HEK293 (cell line): ENCODE results near the gene UBE3C.

ENCODE experiments used
- CTCF ChIA-PET: fragments of 350-600 bp; formaldehyde crosslinking; extraction: SDS; loops from one replicate; lab custom pipeline; 2021; ENCODE audit warnings: antibody characterized with exemption; lab: Yijun Ruan, JAX
- POLR2A ChIA-PET: fragments of 300-600 bp; formaldehyde crosslinking; extraction: SDS; loops from one replicate; lab custom pipeline; 2020; ENCODE audit warnings: antibody characterized with exemption, inconsistent platforms; lab: Yijun Ruan, JAX
- H3K27ac ChIP-seq: fragments of 200-500 bp; sonication (Bioruptor generic); 2 replicates; pipeline ENCODE4 v1.5.1; 2014; ENCODE audit warnings: low read depth, low read length, control low read depth, inconsistent platforms; ENCODE audit errors: extremely low read depth
- H3K36me3 ChIP-seq, 2 experiments: fragments of 200-500 bp in 1 of 2; sonication (Bioruptor generic) in 1 of 2; 1 replicate in 1 of 2; 2 replicates in 1 of 2; pipeline ENCODE4 v1.5.1; 2014 to 2017; ENCODE audit warnings: inconsistent platforms in 2 of 2, low read length in 2 of 2; ENCODE audit not compliant: control insufficient read depth in 2 of 2, insufficient read depth in 1 of 2
- H3K4me1 ChIP-seq: fragments of 200-500 bp; sonication (Bioruptor generic); 2 replicates; pipeline ENCODE4 v1.5.1; 2014; ENCODE audit warnings: mild to moderate bottlenecking, low read length, inconsistent platforms; ENCODE audit not compliant: control insufficient read depth, insufficient read depth
- H3K4me3 ChIP-seq: 2 replicates; pipeline ENCODE4 v1.5.1; 2011; ENCODE audit warnings: low read depth, mild to moderate bottlenecking, control low read depth, low read length, moderate library complexity
- H3K9me3 ChIP-seq: fragments of 200-500 bp; sonication (Bioruptor generic); 2 replicates; pipeline ENCODE4 v1.5.1; 2014; ENCODE audit warnings: low read depth, low read length, inconsistent platforms; ENCODE audit not compliant: control insufficient read depth, insufficient read depth
- REPIN1 ChIP-seq: fragments of 450-650 bp; formaldehyde crosslinking; IDR thresholded peaks from 2 replicates; pipeline ENCODE4 v1.5.1; 2017; ENCODE audit warnings: missing biosample characterization, missing genetic modification characterization, low read depth
- SETDB1 ChIP-seq: IDR thresholded peaks from one replicate; pipeline ENCODE4 v1.6.1; 2017; ENCODE audit warnings: mild to moderate bottlenecking, low read length, moderate library complexity, mixed read lengths; ENCODE audit not compliant: insufficient read length
- SP7 ChIP-seq: fragments of 450-650 bp; formaldehyde crosslinking; IDR thresholded peaks from 2 replicates; pipeline ENCODE4 v1.5.1; 2016; ENCODE audit warnings: missing biosample characterization, missing genetic modification characterization
- YY2 ChIP-seq: fragments of 450-650 bp; formaldehyde crosslinking; IDR thresholded peaks from 2 replicates; pipeline ENCODE4 v1.5.1; 2016; ENCODE audit warnings: missing biosample characterization, missing genetic modification characterization
- ZNF112 ChIP-seq: fragments of 450-650 bp; formaldehyde crosslinking; IDR thresholded peaks from 2 replicates; pipeline ENCODE4 v1.5.0; 2017; ENCODE audit warnings: missing biosample characterization, missing genetic modification characterization
- ZNF239 ChIP-seq: fragments of 450-650 bp; formaldehyde crosslinking; IDR thresholded peaks from 2 replicates; pipeline ENCODE4 v1.5.1; 2016; ENCODE audit warnings: missing biosample characterization, missing genetic modification characterization
- ZNF366 ChIP-seq: fragments of 450-650 bp; formaldehyde crosslinking; conservative IDR thresholded peaks from 2 replicates; pipeline ENCODE4 v1.5.1; 2016; ENCODE audit warnings: missing biosample characterization, missing genetic modification characterization
- ZNF530 ChIP-seq: fragments of 450-650 bp; formaldehyde crosslinking; IDR thresholded peaks from 2 replicates; pipeline ENCODE4 v1.5.1; 2016; ENCODE audit warnings: low read depth, missing biosample characterization, missing genetic modification characterization
- ZNF621 ChIP-seq: fragments of 450-650 bp; formaldehyde crosslinking; IDR thresholded peaks from 2 replicates; pipeline ENCODE4 v1.5.1; 2017; ENCODE audit warnings: missing biosample characterization, missing genetic modification characterization
- ZNF624 ChIP-seq: fragments of 450-650 bp; formaldehyde crosslinking; IDR thresholded peaks from 2 replicates; pipeline ENCODE4 v1.5.1; 2017; ENCODE audit warnings: missing biosample characterization, missing genetic modification characterization
- ZNF654 ChIP-seq: fragments of 450-650 bp; formaldehyde crosslinking; IDR thresholded peaks from 2 replicates; pipeline ENCODE4 v1.5.1; 2016; ENCODE audit warnings: low read depth, missing biosample characterization, missing genetic modification characterization
- ZNF747 ChIP-seq: fragments of 450-650 bp; formaldehyde crosslinking; IDR thresholded peaks from 2 replicates; pipeline ENCODE4 v1.5.1; 2016; ENCODE audit warnings: missing biosample characterization, missing genetic modification characterization
- TF ChIP-seq, protein P1 (sequence below): fragments of 450-650 bp; formaldehyde crosslinking; IDR thresholded peaks from 2 replicates; pipeline ENCODE4 v1.5.0; 2017; ENCODE audit warnings: missing biosample characterization, missing genetic modification characterization, borderline replicate concordance
- TF ChIP-seq, protein P2 (sequence below): fragments of 450-650 bp; formaldehyde crosslinking; IDR thresholded peaks from 2 replicates; pipeline ENCODE4 v1.5.1; 2016; ENCODE audit warnings: missing biosample characterization, missing genetic modification characterization
- TF ChIP-seq, protein P3 (sequence below): fragments of 450-650 bp; formaldehyde crosslinking; conservative IDR thresholded peaks from 2 replicates; pipeline ENCODE4 v1.5.1; 2016; ENCODE audit warnings: low read depth, missing biosample characterization, missing genetic modification characterization

Gene UBE3C

DNA sequence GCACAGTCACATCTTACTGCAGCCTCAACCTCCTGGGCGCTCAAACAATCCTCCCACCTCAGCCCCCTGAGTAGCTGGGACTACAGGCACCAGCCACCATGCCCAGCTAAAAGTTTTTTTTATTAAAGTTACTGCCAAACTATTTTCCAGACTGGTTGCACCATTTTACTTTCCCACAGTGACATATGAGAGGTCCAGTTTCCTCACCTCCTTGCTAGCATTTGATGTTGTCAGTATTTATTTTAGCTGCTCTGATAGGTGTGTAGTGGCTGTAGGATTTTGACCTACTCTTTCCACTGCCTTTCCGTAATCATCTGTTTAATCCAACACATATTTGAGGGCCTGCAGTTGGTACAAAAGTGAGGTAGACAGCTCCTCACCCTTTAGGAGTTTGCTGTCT is 5.4 kb upstream of the UBE3C start:
- ChIA-PET CTCF (interaction anchor here (0.8 kb wide), 1 partner anchor 1534 kb away, joined by 4 read pairs; no protein-coding TSS in a partner anchor), POLR2A (interaction anchor here (1.1 kb wide), 1 partner anchor 240 kb away, joined by 3 read pairs; the partner anchor contains the start of gene LMBR1)
- no peak for TF ChIP-seq ZNF747 (tag by site-specific recombination)
- no peak for TF ChIP-seq ZNF366 (tag by site-specific recombination)
- TF ChIP-seq ZNF239: no peak
- TF ChIP-seq, protein P1, sequence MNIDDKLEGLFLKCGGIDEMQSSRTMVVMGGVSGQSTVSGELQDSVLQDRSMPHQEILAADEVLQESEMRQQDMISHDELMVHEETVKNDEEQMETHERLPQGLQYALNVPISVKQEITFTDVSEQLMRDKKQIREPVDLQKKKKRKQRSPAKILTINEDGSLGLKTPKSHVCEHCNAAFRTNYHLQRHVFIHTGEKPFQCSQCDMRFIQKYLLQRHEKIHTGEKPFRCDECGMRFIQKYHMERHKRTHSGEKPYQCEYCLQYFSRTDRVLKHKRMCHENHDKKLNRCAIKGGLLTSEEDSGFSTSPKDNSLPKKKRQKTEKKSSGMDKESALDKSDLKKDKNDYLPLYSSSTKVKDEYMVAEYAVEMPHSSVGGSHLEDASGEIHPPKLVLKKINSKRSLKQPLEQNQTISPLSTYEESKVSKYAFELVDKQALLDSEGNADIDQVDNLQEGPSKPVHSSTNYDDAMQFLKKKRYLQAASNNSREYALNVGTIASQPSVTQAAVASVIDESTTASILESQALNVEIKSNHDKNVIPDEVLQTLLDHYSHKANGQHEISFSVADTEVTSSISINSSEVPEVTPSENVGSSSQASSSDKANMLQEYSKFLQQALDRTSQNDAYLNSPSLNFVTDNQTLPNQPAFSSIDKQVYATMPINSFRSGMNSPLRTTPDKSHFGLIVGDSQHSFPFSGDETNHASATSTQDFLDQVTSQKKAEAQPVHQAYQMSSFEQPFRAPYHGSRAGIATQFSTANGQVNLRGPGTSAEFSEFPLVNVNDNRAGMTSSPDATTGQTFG (tag by site-specific recombination): no peak
- TF ChIP-seq, protein P2, sequence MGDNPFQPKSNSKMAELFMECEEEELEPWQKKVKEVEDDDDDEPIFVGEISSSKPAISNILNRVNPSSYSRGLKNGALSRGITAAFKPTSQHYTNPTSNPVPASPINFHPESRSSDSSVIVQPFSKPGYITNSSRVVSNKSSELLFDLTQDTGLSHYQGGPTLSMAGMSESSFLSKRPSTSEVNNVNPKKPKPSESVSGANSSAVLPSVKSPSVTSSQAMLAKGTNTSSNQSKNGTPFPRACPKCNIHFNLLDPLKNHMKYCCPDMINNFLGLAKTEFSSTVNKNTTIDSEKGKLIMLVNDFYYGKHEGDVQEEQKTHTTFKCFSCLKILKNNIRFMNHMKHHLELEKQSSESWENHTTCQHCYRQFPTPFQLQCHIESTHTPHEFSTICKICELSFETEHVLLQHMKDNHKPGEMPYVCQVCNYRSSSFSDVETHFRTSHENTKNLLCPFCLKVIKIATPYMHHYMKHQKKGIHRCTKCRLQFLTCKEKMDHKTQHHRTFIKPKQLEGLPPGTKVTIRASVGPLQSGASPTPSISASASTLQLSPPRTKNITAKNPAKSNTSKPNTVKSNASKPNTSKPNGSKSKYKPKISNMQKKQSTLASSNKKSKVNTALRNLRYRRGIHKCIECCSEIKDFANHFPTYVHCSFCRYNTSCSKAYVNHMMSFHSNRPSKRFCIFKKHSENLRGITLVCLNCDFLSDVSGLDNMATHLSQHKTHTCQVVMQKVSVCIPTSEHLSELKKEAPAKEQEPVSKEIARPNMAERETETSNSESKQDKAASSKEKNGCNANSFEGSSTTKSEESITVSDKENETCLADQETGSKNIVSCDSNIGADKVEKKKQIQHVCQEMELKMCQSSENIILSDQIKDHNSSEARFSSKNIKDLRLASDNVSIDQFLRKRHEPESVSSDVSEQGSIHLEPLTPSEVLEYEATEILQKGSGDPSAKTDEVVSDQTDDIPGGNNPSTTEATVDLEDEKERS (tag by site-specific recombination): no peak
- no peak for TF ChIP-seq ZNF530 (tag by site-specific recombination)
- no peak for TF ChIP-seq ZNF621 (tag by site-specific recombination)
- no peak for TF ChIP-seq ZNF624 (tag by site-specific recombination)
- TF ChIP-seq REPIN1 (tag by site-specific recombination): no peak
- no peak for TF ChIP-seq SP7 (tag by site-specific recombination)
- TF ChIP-seq, protein P3, sequence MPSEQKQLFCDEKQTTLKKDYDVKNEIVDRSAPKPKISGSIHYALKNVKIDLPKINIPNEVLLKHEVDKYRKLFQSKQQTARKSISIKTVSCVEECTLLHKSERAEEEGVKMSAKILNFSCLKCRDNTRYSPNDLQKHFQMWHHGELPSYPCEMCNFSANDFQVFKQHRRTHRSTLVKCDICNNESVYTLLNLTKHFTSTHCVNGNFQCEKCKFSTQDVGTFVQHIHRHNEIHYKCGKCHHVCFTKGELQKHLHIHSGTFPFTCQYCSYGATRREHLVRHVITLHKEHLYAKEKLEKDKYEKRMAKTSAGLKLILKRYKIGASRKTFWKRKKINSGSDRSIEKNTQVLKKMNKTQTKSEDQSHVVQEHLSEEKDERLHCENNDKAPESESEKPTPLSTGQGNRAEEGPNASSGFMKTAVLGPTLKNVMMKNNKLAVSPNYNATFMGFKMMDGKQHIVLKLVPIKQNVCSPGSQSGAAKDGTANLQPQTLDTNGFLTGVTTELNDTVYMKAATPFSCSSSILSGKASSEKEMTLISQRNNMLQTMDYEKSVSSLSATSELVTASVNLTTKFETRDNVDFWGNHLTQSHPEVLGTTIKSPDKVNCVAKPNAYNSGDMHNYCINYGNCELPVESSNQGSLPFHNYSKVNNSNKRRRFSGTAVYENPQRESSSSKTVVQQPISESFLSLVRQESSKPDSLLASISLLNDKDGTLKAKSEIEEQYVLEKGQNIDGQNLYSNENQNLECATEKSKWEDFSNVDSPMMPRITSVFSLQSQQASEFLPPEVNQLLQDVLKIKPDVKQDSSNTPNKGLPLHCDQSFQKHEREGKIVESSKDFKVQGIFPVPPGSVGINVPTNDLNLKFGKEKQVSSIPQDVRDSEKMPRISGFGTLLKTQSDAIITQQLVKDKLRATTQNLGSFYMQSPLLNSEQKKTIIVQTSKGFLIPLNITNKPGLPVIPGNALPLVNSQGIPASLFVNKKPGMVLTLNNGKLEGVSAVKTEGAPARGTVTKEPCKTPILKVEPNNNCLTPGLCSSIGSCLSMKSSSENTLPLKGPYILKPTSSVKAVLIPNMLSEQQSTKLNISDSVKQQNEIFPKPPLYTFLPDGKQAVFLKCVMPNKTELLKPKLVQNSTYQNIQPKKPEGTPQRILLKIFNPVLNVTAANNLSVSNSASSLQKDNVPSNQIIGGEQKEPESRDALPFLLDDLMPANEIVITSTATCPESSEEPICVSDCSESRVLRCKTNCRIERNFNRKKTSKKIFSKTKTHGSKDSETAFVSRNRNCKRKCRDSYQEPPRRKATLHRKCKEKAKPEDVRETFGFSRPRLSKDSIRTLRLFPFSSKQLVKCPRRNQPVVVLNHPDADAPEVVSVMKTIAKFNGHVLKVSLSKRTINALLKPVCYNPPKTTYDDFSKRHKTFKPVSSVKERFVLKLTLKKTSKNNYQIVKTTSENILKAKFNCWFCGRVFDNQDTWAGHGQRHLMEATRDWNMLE: no peak
- no peak for TF ChIP-seq SETDB1
- no peaks in the 10 kb centered on the region for H3K4me1 ChIP-seq
- H3K27ac ChIP-seq: no peak overlapping the region
- no peak overlapping the region for H3K4me3 ChIP-seq
- H3K36me3 ChIP-seq: no peaks in the 10 kb centered on the region
- no peaks in the 10 kb centered on the region for H3K9me3 ChIP-seq

DNA sequence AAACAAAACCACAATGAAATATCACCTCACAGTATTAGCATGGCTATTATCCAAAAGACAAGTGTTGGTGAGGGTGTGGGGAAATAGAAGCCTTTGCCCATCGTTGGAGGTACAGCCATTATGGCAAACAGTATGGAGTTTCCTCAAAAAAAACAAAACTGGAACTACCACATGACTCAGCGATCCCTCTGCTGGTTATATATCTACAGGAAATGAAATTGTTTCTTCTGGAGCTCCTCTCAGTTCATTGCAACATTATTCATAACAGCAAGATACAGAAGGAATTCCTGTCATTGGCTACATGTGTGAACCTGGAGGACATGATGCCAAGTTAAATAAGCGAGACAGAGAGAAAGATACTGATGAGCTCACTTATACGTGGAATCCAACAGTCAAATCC is 2.4 kb upstream of the UBE3C start:
- ChIA-PET POLR2A (no interaction called here), CTCF (interaction anchor here (0.6 to 0.7 kb wide), 3 partner anchors 89 to 124 kb away, joined by 3 to 4 read pairs (median 3); no protein-coding TSS in a partner anchor)
- no peaks in the 10 kb centered on the region for H3K9me3 ChIP-seq
- H3K27ac ChIP-seq: no peak overlapping the region
- TF ChIP-seq YY2 (tag by site-specific recombination): 0 out of 2 replicates have a peak, but pooled peaks have one; percentile 33
- TF ChIP-seq ZNF654: peak; percentile 40
- TF ChIP-seq ZNF112 (tag by site-specific recombination): no peak
- H3K4me3 ChIP-seq: no peak overlapping the region
- H3K36me3 ChIP-seq: peaks cover 0 to 18% of the 10 kb centered on the region in 2 experiments; a peak in 1 of 3 replicates
- H3K4me1 ChIP-seq: peaks cover 5% of the 10 kb centered on the region
